AG08395 (cell line): ENCODE measurements around the gene CCDC185.
"Not testable (repeated sequence)": the region's sequence is repeated elsewhere in the genome, so short reads cannot be mapped to it uniquely, and the experiment has no call there.

Experiments
- DNase-seq: peaks from one replicate; pipeline ENCODE4 v3.0.0; 2012; ENCODE audit warnings: mixed read lengths, low spot score

CCDC185 gene

DNA sequence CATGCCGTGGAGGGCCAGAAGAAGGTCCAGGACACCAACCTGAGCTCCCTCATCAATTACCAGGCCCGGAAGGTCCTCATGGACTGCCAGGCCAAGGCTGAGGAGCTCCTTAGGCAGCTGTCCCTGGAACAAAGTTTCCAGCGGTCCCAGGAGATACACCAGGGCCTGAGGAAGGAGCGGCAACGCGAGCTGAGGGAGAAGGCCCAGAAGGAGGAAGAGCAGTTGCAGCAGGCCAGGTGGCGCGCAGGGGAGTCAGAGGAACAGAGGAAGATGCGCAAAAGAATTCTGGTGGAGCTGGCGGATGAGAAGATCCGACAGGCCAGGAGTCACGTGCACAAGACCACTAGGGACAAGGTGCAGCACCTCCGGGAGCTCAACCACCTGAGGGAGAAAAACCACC, 1.5 kb downstream of the CCDC185 start:
- DNase-seq: no peak

DNA sequence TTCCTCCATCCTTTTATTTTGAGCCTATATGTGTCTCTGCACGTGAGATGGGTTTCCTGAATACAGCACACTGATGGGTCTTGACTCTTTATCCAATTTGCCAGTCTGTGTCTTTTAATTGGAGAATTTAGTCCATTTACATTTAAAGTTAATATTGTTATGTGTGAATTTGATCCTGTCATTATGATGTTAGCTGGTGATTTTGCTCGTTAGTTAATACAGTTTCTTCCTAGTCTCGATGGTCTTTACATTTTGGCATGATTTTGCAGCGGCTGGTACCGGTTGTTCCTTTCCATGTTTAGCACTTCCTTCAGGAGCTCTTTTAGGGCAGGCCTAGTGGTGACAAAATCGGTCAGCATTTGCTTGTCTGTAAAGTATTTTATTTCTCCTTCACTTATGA, 6.2 kb downstream of the CCDC185 start:
- not testable (repeated sequence) for DNase-seq

DNA sequence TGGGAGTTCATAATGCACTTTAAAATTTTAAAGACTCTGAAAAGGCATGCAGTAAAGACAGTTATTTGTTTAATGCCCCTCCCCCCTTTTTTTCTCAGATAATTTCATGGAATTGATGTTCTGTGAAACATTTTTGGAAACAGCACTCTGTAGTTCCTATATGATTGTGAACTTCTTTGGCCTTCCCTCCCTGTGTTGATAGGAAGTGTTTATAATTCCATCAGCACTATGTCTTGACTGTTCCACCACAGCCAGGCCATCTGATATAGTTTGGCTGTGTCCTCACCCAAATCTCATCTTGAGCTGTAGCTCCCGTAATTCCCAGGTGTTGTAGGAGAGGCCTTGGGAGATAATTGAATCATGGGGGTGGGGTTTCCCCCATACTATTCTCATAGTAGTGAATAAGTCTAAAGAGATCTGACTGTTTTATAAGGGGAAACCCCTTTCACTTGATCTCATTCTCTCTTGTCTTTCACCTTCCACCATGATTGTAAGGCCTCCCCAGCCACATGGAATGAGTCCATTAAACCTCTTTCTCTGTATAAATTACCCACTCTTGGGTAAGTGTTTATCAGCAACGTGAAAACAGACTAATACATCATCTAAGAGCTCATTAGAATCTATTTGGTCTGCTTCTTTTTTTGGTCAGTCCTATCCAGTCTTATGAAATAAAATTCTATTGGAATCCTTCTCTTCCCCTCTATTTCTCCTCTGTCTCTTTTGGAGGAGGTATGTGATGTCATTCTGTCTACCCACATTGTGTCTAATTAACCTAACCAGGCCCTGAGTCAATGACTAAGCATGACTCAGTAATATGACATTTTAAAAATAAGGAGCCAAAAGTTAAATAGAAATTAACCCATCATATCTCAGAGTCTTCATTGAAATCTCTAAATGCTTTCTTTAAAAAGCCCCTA, 8.9 kb downstream of the CCDC185 start:
- peak; percentile 95 for DNase-seq

DNA sequence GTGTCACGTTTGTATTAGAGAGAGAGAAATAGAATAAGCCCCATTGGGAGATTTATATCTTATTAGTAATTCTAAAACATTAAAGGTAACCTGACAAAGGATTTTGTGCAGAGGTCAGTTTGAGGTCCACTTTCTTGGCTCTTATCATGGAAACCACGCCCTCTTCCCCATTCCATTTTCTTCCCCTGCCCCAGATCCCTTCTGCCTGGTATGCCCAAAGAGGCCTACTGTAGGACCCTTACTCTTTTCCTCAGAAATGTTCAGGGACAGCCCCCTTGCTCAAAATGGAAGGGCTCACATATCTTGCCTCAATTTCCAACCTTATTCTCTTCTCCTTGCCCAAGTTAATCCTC, 9.6 kb downstream of the CCDC185 start:
- no peak for DNase-seq

DNA sequence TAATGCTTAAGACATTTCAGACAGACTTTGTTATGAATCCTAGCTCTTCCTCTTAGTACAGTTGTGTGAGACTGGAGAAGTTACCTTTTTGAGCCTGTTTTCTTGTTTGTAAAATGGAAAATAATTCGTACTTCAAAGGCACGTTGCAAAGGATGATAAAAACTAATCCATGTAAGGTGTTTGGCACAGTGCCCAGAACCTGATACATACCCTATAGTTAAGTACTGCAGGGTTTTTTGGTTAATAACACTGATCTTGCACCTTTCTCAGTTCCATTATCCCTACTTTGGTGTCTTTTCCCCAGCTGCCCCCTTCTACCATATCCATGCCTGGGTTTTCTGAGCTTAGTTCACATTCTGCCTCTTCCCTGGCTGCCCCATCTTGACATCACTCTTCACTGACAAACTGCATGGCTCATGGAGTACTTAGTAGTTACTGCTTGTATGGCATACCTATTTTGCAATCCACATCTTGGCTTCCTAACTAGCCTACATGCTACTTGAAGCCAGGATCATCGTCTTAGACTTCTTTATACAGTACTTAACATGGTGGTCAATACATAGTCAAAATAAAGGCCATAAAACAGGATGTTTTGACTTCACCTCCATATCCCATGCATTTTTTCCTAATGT, 10.1 kb downstream of the CCDC185 start:
- DNase-seq: no peak

DNA sequence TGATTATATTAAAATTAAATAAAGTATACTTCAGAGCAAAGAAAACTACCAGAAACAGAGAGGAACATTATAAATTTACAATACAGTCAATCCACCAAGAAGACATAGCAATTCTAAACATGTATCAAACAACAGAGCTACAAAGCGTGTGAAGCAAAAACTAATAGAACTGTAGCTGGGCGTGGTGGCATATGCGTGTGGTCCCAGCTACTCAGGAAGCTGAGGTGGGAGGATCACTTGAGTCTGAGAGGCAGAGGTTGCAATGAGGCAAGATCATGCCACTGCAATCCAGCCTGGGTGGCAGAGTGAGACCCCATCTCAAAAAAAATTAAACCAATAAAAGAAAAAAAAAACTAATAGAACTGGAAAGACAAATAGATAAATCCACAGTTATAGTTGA, 12.3 kb downstream of the CCDC185 start:
- no peak for DNase-seq

DNA sequence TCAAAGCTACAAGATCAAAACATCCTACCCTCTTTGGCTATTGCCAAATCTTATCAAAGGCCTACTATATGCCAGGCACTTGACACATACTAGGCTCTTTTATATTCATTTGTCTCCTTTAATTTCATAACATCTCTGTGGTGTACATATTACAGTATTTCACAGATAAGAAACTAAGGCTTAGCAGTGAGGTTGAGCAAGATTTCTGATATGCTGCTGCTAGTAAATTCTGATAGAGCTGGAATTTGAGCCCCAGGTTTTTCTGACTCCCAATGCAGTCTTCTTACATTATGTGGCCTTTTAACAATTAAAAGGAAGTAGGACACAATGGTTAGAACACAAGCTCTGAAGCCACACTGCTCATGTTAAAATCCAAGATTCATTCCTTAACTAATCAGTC, 16.8 kb downstream of the CCDC185 start:
- DNase-seq: no peak

DNA sequence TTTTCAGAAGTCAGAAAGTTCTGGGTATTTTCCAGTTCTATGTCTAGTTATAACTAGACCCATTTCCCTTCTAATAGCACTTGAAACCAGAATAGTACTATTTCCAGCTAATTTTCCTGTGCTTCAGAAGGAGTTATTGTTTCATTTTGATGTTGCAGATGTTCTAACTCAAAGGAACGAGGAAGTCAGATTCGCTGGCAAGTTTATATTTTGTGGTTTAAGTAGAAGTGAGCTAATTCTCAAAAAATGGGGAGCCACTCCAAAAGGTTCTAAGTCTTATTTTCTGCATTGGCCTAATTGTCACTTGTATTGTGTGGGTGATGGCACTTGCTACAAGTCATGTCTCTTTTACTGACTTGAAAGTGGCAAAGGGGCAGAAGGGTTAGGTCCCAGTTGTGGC, 18.1 kb downstream of the CCDC185 start:
- DNase-seq: peak; percentile 75

DNA sequence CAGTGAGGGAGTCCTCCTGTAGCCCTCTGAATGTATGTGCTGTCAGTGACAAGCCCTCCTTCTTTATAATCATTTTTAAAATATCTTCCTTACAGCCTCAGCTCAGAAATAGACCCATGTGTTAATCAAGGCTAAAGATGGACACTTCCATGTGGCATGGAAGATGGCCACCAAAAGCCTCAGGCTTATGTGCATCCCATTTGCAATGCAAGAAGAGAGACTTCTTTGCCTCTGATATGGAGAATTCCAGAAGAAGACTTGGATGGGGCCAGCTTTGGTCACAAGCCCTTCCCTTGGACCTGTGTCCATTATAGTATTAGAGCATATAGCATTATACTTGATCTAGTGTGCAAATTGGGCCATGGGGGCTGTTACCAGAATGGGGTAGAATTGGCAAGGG, 18.5 kb downstream of the CCDC185 start:
- DNase-seq: no peak

DNA sequence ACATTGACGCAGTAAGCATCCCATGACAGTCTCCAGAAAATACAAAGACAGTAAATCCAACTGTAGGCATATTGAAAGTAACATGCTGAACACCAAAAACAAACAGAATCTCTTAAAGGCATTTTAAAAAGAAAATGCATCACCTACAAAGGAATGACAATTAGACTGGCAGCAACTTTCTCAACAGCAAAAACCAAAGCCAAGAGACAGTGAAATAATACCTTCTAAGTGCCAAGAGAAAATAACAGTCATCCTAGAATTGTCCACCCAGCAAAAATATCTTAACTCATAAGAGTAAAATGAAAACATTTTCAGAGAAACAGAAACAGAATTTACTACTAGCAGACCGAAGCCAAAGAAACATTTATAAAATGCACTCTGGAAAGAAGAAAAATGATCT, 20.0 kb downstream of the CCDC185 start:
- peak; percentile 49 for DNase-seq

DNA sequence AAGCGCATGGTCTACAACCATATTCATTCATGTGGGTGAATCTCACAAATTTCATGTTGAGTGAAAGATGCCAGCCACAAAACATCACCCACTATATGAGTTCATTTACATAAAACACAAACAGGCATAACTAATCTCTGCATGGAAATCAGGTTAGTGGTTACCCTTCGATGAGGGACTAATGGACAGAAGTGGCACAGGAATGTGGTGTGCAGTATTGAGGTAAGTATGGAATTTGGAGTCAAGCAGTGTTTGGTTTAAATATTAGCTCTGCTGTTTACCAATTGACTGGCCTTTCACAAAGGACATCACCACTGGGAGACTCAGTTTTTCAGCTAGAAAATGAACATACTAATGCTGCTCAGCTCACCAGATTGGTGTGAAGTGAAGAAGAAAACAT, 24.2 kb downstream of the CCDC185 start:
- DNase-seq: no peak

DNA sequence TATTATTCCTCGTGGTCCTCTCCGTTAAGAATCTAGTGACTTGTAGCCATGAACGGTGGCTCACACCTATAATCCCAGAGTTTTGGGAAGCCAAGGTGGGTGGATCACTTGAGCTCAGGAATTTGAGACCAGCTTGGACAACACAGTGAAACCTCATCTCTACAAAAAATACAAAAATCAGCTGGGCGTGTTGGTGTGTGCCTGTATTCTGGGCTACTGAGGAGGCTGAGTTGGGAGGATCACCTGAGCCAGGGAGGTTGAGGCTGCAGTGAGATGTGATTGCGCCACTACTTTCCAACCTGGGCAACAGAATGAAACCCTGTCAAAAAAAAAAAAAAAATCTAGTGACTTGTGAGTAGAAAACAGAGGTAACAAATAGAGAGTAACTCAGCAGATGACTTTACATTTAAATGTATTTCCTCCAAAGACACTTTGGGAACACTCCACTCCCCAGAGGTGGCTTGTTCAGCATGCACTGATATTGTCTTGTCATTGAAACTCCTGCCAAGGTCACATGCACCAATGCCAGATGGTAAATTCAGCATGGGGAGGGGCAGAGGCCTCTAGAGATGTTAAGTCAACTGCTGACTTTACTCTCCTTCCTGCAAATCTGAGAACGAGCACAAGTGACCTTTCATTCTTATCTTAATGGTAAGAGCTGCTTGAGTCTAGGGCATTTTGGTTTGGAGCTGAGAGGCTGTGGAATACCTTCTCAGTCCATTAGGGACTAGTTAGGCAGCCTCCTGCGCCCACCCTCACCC, 24.9 kb downstream of the CCDC185 start:
- no peak for DNase-seq

DNA sequence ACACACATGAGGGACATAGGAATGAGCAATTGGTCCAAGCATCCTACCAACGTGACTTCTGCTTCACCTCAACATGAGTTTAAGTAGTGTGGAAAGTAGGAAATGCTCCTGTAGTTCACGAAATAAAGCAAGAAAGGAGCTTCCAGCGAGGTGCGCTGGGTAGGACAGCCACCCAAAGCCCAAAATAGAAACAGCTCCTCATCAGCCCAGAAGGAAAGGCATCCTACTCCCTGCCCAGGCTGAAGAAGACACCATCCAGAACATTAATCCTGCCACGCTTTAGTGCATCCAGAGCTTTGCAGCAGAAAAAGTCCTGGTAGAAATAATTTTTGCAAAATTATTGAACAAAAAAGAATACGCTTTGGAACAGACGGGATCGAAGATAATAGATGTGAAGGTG, 25.9 kb downstream of the CCDC185 start:
- no peak for DNase-seq

DNA sequence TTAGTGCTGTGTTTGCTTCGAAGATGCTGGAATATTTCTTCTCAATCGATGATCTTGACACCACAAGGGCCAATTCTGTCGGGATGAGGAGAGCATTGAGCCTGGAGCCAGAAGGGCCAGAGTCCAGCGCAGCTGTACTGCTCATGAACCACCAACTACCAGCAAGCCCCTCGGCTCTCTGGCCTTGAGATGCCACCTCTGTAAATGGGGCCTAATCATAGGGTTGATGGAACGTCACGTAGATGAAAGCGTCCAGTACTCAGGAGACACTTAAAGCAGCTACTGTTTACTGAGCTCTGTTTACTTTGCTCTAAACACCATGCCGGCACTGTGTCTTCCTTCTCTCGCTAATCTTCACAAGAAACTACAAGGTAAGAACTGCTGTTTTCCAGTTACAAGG, 26.3 kb downstream of the CCDC185 start:
- DNase-seq: no peak

DNA sequence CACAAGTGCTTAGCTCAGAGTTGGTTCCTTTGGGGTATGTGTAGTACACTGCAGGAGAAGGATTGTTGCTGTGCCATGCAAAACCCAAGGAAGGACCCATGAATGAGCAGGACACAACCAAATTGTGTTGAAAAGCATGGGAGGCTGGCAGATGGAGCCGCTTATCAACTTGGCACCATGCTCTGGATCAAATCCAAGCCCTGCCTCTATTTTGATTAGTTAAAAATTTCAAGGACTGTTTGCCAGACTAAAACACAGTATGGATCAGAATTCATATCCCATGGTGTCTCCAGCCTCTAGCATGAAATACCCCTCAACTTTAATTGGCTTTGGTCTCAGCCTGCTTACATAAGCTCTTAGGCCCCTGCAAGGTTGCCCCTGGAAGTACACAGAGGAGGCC, 27.8 kb downstream of the CCDC185 start:
- DNase-seq: no peak

DNA sequence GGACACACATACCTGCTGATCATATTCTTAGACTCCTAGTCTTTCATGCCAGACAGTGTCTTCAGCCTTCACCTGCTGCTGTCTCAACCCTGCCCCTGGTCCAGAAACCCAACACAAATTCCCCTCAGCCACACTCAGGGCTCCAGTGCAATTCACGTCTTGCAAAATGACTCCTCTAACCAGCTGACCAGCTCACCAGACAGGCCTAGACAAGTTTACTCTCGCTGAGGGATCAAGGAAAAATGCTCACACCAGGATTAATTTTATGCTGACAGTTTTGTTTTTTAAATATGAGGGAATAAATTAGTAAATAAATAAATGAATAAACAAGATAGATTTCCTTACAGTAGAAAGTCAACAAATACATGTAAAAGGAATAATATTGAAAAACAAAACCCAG, 28.5 kb downstream of the CCDC185 start:
- DNase-seq: no peak

DNA sequence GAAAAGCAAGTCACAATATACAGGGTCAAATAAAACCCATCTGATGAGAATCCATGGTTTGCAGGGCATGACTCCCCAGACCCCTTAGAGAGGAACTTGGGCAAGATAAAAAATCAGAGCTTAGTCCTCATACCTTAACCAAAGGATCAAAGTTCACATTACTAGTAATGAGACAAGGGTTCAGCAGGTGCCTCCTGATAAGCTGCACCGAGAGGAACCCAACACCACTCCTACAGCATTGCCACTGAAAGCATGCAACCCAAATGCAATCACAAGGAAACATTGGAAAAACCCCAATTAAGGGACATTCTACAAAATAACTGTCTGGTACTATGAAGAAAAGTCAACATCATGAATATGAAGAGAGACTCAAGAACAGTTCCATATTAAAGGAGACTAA, 29.7 kb downstream of the CCDC185 start:
- no peak for DNase-seq

DNA sequence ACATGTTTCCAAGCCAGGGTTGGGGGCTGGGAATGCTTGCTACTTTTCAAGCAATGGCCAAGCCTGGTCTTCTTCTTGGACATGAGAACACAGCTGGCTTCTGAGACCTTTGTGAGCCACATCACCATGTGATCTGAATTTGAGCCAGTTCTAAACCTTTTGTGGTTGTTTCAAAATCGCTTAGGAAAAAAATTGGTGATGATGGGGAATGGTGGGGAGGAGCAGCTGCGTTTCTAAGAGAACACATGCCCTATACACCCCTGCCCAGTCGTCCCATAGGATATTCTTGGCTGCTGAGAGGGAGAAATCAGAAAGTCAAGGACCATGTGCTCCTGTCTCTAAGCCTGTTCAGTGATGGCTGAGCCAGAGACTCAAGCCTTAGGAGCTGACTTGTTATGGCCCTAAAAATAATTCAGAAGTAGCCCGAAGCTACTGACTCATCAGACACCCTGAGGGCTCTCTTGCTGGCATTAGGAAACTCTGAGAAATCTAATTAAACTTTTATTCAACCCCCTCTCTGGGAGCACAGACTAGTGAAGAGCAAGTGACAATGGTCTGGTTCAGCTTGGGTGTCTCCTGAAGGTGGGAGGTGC, 30.5 kb downstream of the CCDC185 start:
- DNase-seq: peak; percentile 60

DNA sequence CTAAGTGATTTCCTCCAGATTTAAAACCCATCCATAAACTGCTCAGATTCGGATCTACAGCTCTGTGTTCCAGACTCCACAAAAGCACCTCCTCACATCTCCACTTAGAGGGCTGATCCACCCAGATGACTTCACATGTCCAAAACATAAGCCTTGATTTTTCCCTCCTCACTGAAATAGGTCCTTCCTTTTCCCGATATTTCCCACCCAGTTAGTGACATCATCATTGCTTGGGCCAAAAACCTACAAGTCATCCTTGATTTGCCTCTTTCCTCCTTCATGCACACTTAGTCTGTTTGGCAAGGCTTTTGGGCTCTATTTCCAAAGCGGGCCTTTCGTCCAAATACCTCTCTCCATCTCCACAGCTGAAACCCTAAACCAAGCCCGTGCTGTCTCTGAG, 32.3 kb downstream of the CCDC185 start:
- no peak for DNase-seq

DNA sequence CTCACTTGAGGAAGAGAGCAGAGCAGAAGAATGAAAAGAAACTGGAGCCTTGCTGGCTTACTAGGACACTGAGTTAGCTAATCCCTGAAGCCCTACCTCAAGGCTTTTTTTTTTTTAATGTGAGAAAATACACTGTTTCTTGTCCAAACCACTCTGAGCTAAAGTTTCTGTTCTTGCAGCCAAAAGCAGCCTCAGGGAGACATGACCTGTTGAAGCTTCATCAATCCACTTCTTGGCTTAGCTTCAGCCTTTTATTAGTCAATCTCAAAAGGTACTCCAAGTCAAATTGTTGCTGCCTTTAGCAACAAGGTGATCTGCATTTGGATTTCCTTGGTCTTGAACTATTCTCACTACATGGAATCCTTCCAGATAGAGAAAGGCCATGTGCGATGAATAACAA, 33.7 kb downstream of the CCDC185 start:
- no peak for DNase-seq

DNA sequence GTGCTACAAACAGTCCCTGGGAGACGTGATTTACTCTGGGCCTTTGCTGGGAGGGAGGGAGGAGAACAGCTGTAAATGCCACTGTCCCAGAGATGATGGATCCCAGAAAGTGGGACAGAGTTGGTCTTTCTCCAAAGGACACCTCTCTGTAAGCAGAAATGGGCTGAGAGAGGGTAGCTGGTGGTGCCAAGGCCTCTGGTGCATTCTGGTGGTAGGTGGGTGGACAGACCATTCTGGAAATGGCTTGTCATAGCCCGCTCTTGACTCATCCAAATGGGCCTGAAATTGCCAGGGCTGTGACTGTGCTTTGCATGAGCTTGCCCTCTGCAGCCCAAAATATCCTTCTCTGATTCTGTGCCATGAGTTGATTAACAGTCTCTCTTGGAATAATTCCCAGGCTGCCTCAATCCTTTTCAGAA, 36.1 kb downstream of the CCDC185 start:
- peak; percentile 92 for DNase-seq

DNA sequence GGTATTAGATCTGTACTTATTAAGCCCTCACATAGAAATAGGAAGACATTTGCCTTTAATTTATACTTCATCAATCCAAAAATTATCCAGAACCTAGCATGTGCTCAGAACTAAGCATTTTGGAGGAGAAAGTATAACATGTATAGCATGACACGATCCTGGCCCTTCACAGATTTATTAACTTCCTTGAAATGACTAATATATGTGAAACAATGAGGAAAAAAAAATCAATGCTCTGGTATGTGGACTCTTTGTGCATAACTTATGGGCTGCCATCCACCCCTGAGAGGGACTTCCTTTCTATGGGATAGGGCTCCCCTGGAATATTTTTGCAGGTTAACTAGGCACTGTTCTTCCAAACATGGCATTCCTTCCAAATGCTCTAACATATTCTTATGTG, 36.6 kb downstream of the CCDC185 start:
- no peak for DNase-seq

DNA sequence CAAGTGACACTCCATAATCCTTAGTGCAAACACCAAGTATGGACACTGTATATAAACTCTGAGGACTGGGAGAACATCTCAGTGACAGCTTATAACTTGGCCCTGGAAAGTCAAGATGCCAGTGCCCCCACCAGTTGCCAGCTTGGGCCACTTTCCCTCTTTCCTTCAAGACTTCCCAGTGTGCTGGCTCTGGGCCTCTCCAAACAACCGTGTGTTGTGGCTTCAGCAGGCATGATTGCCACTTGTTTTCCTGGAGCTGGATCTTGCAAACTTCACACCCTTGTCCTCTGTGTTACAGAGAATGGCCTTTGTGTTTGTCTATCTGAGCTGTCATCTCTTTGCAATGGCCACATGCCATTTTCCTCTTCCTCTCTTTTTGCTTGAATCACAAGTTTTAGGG, 37.0 kb downstream of the CCDC185 start:
- DNase-seq: no peak
